Smooth muscle cell (in vitro differentiated cells): Measurements from ENCODE around the gene PHACTR2. TPM values are rescaled to one million over a fixed set of nuclear protein-coding genes. Genes with fewer than 3 reads are reported as not detected.
A peak's percentile ranks its signal among the peaks of the same experiment; 100 is the strongest.

Source experiments
- DNase-seq: peaks from one replicate; lab custom pipeline; 2025; ENCODE audit not compliant: unreplicated experiment; lab: John Stamatoyannopoulos, UW
- H2AFZ ChIP-seq: fragments of 200-600 bp; sonication (generic); 2 replicates; pipeline ENCODE4 v1.6.0; 2016; ENCODE audit warnings: antibody characterized with exemption, low read depth, mild to moderate bottlenecking
- H3F3A ChIP-seq: fragments of 200-600 bp; sonication (generic); 2 replicates; pipeline ENCODE4 v1.6.0; 2017; ENCODE audit warnings: antibody characterized with exemption, low read depth
- H3K27ac ChIP-seq: fragments of 200-600 bp; sonication (generic); 2 replicates; pipeline ENCODE4 v1.5.1; 2016; ENCODE audit warnings: low read depth, mild to moderate bottlenecking
- H3K27me3 ChIP-seq: fragments of 200-600 bp; sonication (generic); 2 replicates; pipeline ENCODE4 v1.6.1; 2016; ENCODE audit warnings: low read depth, mild to moderate bottlenecking
- H3K36me3 ChIP-seq: fragments of 200-600 bp; sonication (generic); 2 replicates; pipeline ENCODE4 v1.5.1; 2016; ENCODE audit warnings: low read depth
- H3K4me1 ChIP-seq: fragments of 200-600 bp; sonication (generic); 2 replicates; pipeline ENCODE4 v1.5.1; 2016; ENCODE audit warnings: low read depth
- H3K4me2 ChIP-seq: fragments of 200-600 bp; sonication (generic); 2 replicates; pipeline ENCODE4 v1.6.0; 2016; ENCODE audit warnings: mild to moderate bottlenecking
- H3K4me3 ChIP-seq: fragments of 200-600 bp; sonication (generic); 2 replicates; pipeline ENCODE4 v1.5.1; 2016; ENCODE audit warnings: mild to moderate bottlenecking
- H3K79me2 ChIP-seq: fragments of 200-600 bp; sonication (generic); 2 replicates; pipeline ENCODE4 v1.6.0; 2016; ENCODE audit warnings: low read depth, mild to moderate bottlenecking
- H3K9ac ChIP-seq: fragments of 200-600 bp; sonication (generic); 2 replicates; pipeline ENCODE4 v1.6.0; 2016; ENCODE audit warnings: low read depth
- H3K9me3 ChIP-seq: fragments of 200-600 bp; sonication (generic); replicated peaks from 2 replicates; pipeline ENCODE4 v1.5.1; 2016; ENCODE audit warnings: low read depth
- H4K20me1 ChIP-seq: fragments of 200-600 bp; sonication (generic); 2 replicates; pipeline ENCODE4 v1.6.0; 2016; ENCODE audit warnings: low read depth
- WGBS: methylation state at CpG from one replicate; pipeline ENCODE4 v1.1.7; 2016; ENCODE audit warnings: low lambda C conversion rate; 5-methylcytosine and 5-hydroxymethylcytosine counted together
- polyA plus RNA-seq: library from polyadenylated mRNA; unstranded; fragments of >200 nt; fragmentation: Nextera tagmentation; extraction: Ambion mirVana; gene quantifications from 2 replicates; pipeline ENCODE4 v1.2.1, GENCODE V29; 2016
- total RNA-seq: library from RNA; depleted of rRNA; stranded (reverse); fragments of >200 nt; gene quantifications from 2 replicates; pipeline ENCODE4 v1.2.3, GENCODE V29; 2014
- TF ChIP-seq, protein P1 (sequence below): fragments of 200-600 bp; sonication (generic); IDR thresholded peaks from 2 replicates; pipeline ENCODE4 v1.5.1; 2017; ENCODE audit warnings: borderline replicate concordance, mild to moderate bottlenecking, antibody characterized with exemption; ENCODE audit not compliant: insufficient read depth, poor library complexity, severe bottlenecking

Gene PHACTR2
- total and polyA plus RNA-seq, 2 experiments from 2014 or later = 62.7 to 80.4 TPM

DNA sequence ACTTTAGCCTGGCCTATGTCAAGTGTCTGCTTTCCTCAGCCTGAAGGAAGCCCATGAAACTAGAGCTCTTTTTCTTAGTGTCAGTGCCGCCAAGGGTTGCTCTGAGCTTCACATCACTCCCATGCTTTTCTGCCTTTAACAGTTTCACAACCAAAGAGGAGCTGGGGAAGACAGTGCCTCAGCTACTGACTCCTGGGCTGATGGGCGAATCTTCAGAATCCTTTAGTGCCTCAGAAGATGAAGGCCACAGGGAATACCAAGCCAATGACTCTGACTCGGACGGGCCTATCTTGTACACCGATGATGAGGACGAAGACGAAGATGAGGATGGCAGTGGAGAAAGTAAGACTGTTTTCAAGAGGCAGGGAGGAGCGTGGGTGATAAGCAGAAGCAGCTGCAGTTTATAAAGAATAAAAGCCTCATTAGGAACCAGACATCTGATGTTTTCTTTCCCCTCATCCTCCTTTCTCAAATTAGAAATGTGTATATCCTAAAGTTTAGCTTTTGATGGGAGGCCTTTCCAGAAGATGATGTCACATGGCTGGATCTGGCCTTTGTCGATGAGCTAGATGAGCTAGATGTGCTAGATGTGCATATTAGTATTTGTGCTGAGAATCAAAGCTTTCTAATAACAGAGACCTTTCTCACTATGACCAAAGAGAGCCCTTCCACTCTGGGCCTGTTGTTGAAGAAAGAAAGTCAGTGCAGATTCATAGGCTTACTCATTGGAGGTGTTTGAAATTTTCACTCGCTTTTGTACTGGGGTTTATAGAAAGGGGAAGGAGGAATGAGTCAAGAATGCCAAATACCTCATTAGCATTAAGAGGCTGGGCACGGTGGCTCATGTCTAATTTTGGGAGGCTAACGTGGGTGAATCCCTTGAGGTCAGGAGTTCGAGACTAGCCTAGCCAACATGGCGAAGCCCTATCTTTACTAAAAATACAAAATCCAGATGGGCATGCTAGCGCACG, 94.6 kb downstream of the PHACTR2 start:
- Histone ChIP-seq H3K36me3 (peaks cover 20% of the 10 kb centered on the region), H3K79me2 (peaks cover 14% of the 10 kb centered on the region), H3K27ac (peak overlapping the region; percentile 58), H3K4me3 (no peak overlapping the region), H3F3A (peaks cover 23% of the 10 kb centered on the region), H4K20me1 (no peaks in the 10 kb centered on the region), H3K9ac (no peak overlapping the region), H3K4me1 (peaks cover 7% of the 10 kb centered on the region), H3K9me3 (no peaks in the 10 kb centered on the region), H2AFZ (no peak overlapping the region), H3K4me2 (peak overlapping the region; percentile 23), H3K27me3 (no peaks in the 10 kb centered on the region)
- DNase-seq = no peak
- WGBS = 48% methylated on average over 16 of the region's 16 CpGs
- TF ChIP-seq, protein P1, sequence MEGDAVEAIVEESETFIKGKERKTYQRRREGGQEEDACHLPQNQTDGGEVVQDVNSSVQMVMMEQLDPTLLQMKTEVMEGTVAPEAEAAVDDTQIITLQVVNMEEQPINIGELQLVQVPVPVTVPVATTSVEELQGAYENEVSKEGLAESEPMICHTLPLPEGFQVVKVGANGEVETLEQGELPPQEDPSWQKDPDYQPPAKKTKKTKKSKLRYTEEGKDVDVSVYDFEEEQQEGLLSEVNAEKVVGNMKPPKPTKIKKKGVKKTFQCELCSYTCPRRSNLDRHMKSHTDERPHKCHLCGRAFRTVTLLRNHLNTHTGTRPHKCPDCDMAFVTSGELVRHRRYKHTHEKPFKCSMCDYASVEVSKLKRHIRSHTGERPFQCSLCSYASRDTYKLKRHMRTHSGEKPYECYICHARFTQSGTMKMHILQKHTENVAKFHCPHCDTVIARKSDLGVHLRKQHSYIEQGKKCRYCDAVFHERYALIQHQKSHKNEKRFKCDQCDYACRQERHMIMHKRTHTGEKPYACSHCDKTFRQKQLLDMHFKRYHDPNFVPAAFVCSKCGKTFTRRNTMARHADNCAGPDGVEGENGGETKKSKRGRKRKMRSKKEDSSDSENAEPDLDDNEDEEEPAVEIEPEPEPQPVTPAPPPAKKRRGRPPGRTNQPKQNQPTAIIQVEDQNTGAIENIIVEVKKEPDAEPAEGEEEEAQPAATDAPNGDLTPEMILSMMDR = no peak

DNA sequence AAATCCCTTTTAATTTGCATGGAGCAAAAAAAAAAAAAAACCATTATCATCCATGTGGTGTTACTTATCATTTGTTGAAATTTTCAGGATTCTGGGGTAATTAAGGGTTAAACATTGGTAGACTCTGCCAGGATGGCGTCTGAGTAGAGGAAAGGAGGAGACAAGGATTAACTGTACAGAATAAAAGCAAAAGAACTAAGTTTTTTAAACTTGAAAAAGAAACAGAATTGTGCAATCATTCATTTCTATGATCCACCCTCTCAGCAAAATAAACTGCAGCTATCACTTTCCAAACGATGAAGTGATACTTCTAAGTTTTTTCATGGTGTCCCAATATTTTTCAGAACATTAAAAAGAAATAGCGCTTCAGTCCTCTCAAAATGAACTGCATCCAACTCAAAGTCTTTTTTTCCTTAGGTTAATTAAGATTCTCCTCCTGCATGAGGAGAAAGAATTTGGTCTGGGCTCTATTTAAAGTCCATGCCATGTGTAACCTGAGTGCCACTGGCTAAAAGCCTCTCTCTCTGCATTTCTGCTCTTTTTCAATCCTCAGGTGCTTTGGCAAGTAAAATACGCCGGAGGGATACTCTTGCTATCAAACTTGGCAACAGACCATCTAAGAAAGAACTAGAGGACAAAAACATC, 95.9 kb downstream of the PHACTR2 start:
- peak overlapping the region; percentile 58 for H3K27ac ChIP-seq
- no peaks in the 10 kb centered on the region for H3K27me3 ChIP-seq
- H3K9me3 ChIP-seq = no peaks in the 10 kb centered on the region
- peaks cover 10% of the 10 kb centered on the region for H3K36me3 ChIP-seq
- H2AFZ ChIP-seq = no peak overlapping the region
- no peak overlapping the region for H3K9ac ChIP-seq
- H3K4me3 ChIP-seq = no peak overlapping the region
- WGBS = 60% methylated on average over 5 of the region's 5 CpGs
- H3K79me2 ChIP-seq = peaks cover 13% of the 10 kb centered on the region
- H4K20me1 ChIP-seq = no peaks in the 10 kb centered on the region
- H3K4me2 ChIP-seq = peak overlapping the region; percentile 44
- peaks cover 7% of the 10 kb centered on the region for H3K4me1 ChIP-seq
- DNase-seq = no peak
- peaks cover 23% of the 10 kb centered on the region for H3F3A ChIP-seq
- TF ChIP-seq, protein P1 = no peak

DNA sequence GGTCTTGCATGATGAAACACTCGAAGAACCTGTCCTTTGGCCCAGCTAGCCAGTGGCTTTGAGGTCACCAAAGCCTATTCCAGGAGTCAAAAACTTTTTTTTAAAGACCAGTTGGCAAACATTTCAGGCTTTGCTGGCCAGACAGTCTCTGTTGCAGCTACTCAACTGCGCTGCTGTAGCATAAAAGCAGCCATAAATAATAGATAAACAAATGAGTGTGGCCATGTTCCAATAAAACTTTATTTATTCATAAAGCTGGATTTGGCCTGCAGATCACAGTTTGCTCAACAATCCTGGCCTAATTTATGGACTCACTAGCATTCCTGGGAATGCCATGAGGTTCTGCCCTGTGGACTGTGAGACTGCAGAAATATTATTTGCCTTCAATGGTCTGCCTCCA, 96.6 kb downstream of the PHACTR2 start:
- no peaks in the 10 kb centered on the region for H4K20me1 ChIP-seq
- no peaks in the 10 kb centered on the region for H3K9me3 ChIP-seq
- H3F3A ChIP-seq = peaks cover 23% of the 10 kb centered on the region
- peaks cover 6% of the 10 kb centered on the region for H3K36me3 ChIP-seq
- peaks cover 7% of the 10 kb centered on the region for H3K4me1 ChIP-seq
- no peaks in the 10 kb centered on the region for H3K27me3 ChIP-seq
- H2AFZ ChIP-seq = no peak overlapping the region
- TF ChIP-seq, protein P1 = no peak
- H3K9ac ChIP-seq = no peak overlapping the region
- no peak for DNase-seq
- WGBS = 72% methylated on average over 2 of the region's 2 CpGs
- H3K4me3 ChIP-seq = no peak overlapping the region
- peak overlapping the region; percentile 44 for H3K4me2 ChIP-seq
- H3K27ac ChIP-seq = peak overlapping the region; percentile 58
- H3K79me2 ChIP-seq = peaks cover 7% of the 10 kb centered on the region
